ENCODE data around the gene NDUFA8.

- TF ChIP-seq POLR2A (IDR thresholded peaks at IDR 0.05) = no peak
- TF ChIP-seq, protein P1, sequence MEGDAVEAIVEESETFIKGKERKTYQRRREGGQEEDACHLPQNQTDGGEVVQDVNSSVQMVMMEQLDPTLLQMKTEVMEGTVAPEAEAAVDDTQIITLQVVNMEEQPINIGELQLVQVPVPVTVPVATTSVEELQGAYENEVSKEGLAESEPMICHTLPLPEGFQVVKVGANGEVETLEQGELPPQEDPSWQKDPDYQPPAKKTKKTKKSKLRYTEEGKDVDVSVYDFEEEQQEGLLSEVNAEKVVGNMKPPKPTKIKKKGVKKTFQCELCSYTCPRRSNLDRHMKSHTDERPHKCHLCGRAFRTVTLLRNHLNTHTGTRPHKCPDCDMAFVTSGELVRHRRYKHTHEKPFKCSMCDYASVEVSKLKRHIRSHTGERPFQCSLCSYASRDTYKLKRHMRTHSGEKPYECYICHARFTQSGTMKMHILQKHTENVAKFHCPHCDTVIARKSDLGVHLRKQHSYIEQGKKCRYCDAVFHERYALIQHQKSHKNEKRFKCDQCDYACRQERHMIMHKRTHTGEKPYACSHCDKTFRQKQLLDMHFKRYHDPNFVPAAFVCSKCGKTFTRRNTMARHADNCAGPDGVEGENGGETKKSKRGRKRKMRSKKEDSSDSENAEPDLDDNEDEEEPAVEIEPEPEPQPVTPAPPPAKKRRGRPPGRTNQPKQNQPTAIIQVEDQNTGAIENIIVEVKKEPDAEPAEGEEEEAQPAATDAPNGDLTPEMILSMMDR (IDR thresholded peaks at IDR 0.05) = no peak
- no peak for TF ChIP-seq POLR2AphosphoS5 (IDR thresholded peaks at IDR 0.05)
Measured at GRCh38 chr9:122204055-122204454, 44.5 kb upstream of the NDUFA8 start.
